Stomach smooth muscle (tissue), 2 donors: ENCODE results near the gene ADH4.
"Not testable (repeated sequence)": the region's sequence is repeated elsewhere in the genome, so short reads cannot be mapped to it uniquely, and the experiment has no call there.

Experiments used
- H3K27ac ChIP-seq: one replicate; pipeline ENCODE4 v1.7.0; 2013; ENCODE audit warnings: mild to moderate bottlenecking, low read length, inconsistent platforms
- H3K27me3 ChIP-seq, 2 donors: one replicate each; pipeline ENCODE4 v1.7.0; 2013; ENCODE audit warnings: low read length in 2 of 2; ENCODE audit not compliant: insufficient read depth in 2 of 2, control insufficient read depth in 1 of 2
- H3K36me3 ChIP-seq, 2 donors: one replicate each; pipeline ENCODE4 v1.7.0; 2013; ENCODE audit warnings: low read length in 2 of 2; ENCODE audit not compliant: control insufficient read depth in 2 of 2, insufficient read depth in 2 of 2
- H3K4me1 ChIP-seq: one replicate; pipeline ENCODE4 v1.7.0; 2013; ENCODE audit warnings: low read length; ENCODE audit not compliant: control insufficient read depth, insufficient read depth
- H3K4me3 ChIP-seq, 2 donors: one replicate each; pipeline ENCODE4 v1.7.0; 2013; ENCODE audit warnings: low read length in 2 of 2
- H3K9ac ChIP-seq, 2 donors: one replicate each; pipeline ENCODE4 v1.7.0; 2013; ENCODE audit warnings: low read length in 2 of 2, mild to moderate bottlenecking in 1 of 2
- H3K9me3 ChIP-seq, 2 donors: one replicate each; pipeline ENCODE4 v1.7.0; 2013; ENCODE audit warnings: low read length in 2 of 2; ENCODE audit not compliant: control insufficient read depth in 2 of 2
- donor health status: healthy.
- donor health status: Pancreatic carcinoma.

Gene ADH4

DNA sequence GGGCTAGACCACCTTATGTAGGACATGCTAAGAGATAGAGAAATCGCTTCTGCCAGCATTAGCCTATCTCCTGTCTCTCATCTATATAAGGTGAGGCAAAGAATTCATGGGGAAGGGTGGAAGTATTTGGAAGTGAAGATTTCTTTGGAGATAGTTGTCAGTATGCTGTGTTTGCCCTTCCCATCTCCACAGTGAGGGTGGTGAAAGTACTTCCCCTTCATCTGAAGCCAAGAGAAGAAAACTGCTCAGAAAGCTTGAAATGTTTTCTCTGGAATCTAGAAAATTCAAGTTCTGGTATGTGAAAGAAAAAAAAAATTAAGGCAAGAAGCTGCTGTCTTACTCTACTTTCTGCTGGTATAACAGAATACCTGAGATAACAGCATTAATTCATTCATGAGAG, 43.2 kb downstream of the ADH4 start:
- Histone ChIP-seq H3K27ac (no peak overlapping the region), H3K9ac (no peak overlapping the region), H3K36me3 (no peaks in the 10 kb centered on the region), H3K4me1 (no peaks in the 10 kb centered on the region), H3K27me3 (no peaks in the 10 kb centered on the region), H3K4me3 (no peak overlapping the region), H3K9me3 (no peaks in the 10 kb centered on the region)

- H3K27me3 ChIP-seq, H3K9me3 ChIP-seq, H3K4me3 ChIP-seq, H3K9ac ChIP-seq, H3K27ac ChIP-seq, H3K36me3 ChIP-seq, H3K4me1 ChIP-seq: not testable (repeated sequence)
Measured at GRCh38 chr4:99099814-99100213, 44.3 kb downstream of the ADH4 start.

DNA sequence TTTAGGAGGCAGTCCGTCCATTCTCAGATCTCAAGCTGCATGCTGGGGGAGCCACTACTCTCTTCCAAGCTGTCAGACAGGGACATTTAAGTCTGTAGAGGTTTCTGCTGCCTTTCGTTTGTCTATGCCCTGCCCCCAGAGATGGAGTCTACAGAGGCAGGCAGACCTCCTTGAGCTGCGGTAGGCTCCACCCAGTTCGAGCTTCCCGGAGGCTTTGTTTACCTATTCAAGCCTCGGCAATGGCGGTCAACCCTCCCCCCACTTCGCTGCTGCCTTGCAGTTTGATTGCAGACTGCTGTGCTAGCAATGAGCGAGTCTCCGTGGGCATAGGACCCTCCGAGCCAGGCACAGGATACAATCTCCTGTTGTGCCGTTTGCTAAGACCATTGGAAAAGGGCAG, 44.8 kb downstream of the ADH4 start:
- Histone ChIP-seq H3K4me1 (no peaks in the 10 kb centered on the region), H3K27me3 (no peaks in the 10 kb centered on the region), H3K27ac (no peak overlapping the region), H3K4me3 (no peak overlapping the region), H3K36me3 (no peaks in the 10 kb centered on the region), H3K9ac (no peak overlapping the region), H3K9me3 (no peaks in the 10 kb centered on the region)

- not testable (repeated sequence) for H3K4me1 ChIP-seq, H3K27me3 ChIP-seq, H3K9ac ChIP-seq, H3K36me3 ChIP-seq, H3K4me3 ChIP-seq, H3K27ac ChIP-seq, H3K9me3 ChIP-seq
Measured at GRCh38 chr4:99091841-99092240, 52.3 kb downstream of the ADH4 start.

GRCh38 chr4:99091216-99091575, 52.9 kb downstream of the ADH4 start:
- Histone ChIP-seq H3K9ac (no peak overlapping the region), H3K4me3 (peak overlapping the region in 1 of 2 donors; percentile 27), H3K36me3 (no peaks in the 10 kb centered on the region), H3K27ac (no peak overlapping the region), H3K9me3 (no peaks in the 10 kb centered on the region), H3K4me1 (peaks cover 6% of the 10 kb centered on the region), H3K27me3 (no peaks in the 10 kb centered on the region)

GRCh38 chr4:99090481-99091215, 53.4 kb downstream of the ADH4 start:
- Histone ChIP-seq H3K27ac (no peak overlapping the region), H3K4me3 (peak overlapping the region; percentile 27 to 88), H3K4me1 (peaks cover 6% of the 10 kb centered on the region), H3K27me3 (no peaks in the 10 kb centered on the region), H3K9ac (no peak overlapping the region), H3K36me3 (no peaks in the 10 kb centered on the region), H3K9me3 (no peaks in the 10 kb centered on the region)

- peaks cover 6 to 12% of the 10 kb centered on the region in 2 donors for H3K36me3 ChIP-seq
- peak within 1 kb of the TSS; percentile 92 to 94 for H3K9ac ChIP-seq
- no peaks in the 10 kb centered on the region for H3K9me3 ChIP-seq
- H3K4me1 ChIP-seq: peaks cover 8% of the 10 kb centered on the region
- peak within 1 kb of the TSS; percentile 88 to 100 for H3K4me3 ChIP-seq
- peak within 1 kb of the TSS; percentile 87 for H3K27ac ChIP-seq
- H3K27me3 ChIP-seq: no peaks in the 10 kb centered on the region
Measured at GRCh38 chr4:99088481-99089365, 55.4 kb downstream of the ADH4 start, which contains the start of gene ADH5. Gene ADH5 (minus strand): TSS chr4:99088788. CDS start chr4:99088700, 88 bp downstream.

DNA sequence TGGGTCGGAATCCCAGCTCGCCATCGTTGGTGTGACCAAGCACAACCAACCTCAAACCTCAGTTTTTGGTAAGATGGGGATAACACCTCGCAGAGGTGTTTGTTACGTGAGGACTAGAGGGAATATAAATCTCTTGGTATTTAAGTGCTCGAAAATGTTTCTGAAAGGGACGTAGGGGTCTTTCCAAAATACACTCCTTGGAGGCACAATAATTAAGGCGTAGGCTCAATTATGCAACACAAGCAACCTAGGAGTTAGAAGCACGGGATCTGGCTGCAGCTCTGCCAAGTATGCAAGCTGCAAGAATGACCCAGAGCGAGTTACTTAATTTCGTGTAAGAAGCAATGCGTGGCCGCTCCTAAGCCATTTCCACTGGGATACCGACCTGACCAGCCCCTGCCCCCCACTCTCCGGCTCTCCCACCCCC, 56.1 kb downstream of the ADH4 start:
- Histone ChIP-seq H3K27ac (peak overlapping the region; percentile 87), H3K4me1 (peaks cover 8% of the 10 kb centered on the region), H3K4me3 (peak overlapping the region; percentile 80 to 88), H3K27me3 (no peaks in the 10 kb centered on the region), H3K9ac (peak overlapping the region; percentile 86 to 94), H3K36me3 (peaks cover 11 to 12% of the 10 kb centered on the region in 2 donors), H3K9me3 (no peaks in the 10 kb centered on the region)

- Histone ChIP-seq H3K9me3 (no peaks in the 10 kb centered on the region), H3K4me1 (peaks cover 8% of the 10 kb centered on the region), H3K27ac (no peak overlapping the region), H3K9ac (no peak overlapping the region), H3K4me3 (no peak overlapping the region), H3K36me3 (peaks cover 34 to 37% of the 10 kb centered on the region in 2 donors), H3K27me3 (no peaks in the 10 kb centered on the region)
Measured at GRCh38 chr4:99084595-99084994, 59.5 kb downstream of the ADH4 start.

- Histone ChIP-seq H3K4me3 (no peak overlapping the region), H3K27ac (no peak overlapping the region), H3K4me1 (peaks cover 2% of the 10 kb centered on the region), H3K36me3 (peaks cover 45 to 47% of the 10 kb centered on the region in 2 donors), H3K9ac (no peak overlapping the region), H3K27me3 (no peaks in the 10 kb centered on the region), H3K9me3 (no peaks in the 10 kb centered on the region)
Measured at GRCh38 chr4:99082192-99082591, 61.9 kb downstream of the ADH4 start.

DNA sequence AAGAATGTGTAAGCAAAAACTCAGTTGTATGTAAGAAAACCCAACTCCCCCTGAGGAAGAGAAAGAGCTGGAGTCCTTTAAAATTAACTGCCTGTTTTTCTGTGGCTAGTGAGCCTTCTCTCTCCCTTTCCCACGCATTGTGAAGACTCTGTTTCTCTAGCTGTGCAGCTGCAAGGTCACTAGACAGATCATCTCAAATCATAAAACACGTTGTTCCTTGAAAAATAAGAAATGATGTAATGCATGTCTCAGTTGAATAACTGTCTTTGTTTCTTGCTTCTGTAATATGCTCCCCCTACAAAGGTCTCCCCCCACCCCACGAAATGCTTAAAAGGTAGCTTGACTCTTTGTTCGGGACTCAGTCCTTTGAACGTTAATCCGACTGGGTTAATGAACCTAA, 63.2 kb downstream of the ADH4 start:
- not testable (repeated sequence) for H3K27ac ChIP-seq, H3K9me3 ChIP-seq, H3K4me3 ChIP-seq, H3K9ac ChIP-seq, H3K27me3 ChIP-seq, H3K4me1 ChIP-seq
- peaks cover 50 to 57% of the 10 kb centered on the region in 2 donors for H3K36me3 ChIP-seq
